ENCODE data around the gene HMCN2.
"Not testable (repeated sequence)": the region's sequence is repeated elsewhere in the genome, so short reads cannot be mapped to it uniquely, and the experiment has no call there.

HMCN2 gene

DNA sequence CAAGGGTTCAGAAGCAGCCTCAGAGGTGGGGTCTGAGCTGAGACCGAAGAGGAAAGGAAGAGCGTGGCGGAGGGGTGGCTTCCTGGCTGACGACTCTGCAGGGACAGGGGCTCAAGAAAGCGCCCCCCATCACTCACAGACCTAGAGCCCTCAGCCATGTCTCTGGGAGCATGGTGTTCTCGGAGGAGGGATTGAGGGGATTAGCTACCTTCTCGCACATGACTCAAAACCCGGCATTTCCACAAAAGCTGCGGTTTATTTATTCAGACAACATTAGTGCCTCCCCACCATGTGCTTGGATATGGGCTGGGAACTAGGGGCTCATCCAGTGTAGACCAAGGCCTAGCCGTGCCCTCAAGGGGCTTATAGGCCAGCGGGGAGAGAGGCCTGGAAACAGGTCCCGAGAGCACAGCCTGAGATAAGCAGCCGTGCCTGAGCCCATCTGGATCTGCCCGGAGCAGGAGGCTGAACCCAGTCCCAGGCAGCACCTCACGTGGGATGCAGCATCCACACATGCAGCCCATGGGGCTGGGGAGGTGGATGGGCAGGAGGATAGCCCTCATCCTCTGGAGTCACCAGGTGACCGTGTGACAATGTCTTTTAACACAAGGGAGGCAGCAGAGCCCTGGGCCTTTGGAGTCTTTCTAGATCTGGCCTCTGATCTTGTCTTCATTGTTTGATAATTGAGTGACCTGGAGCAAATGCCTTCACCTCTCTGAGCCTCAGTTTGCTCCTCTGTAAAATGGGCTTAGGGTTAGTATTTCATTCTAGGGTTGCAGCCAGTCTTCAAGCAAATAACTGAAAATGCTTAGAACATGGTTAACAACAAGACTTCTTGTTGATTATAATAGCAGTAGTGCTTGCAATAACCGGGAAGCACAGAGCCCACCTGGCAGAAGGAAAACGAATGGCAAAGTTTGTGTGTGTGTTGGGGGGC lies 878 bp upstream of the HMCN2 start:
- no peak for DNase-seq

DNA sequence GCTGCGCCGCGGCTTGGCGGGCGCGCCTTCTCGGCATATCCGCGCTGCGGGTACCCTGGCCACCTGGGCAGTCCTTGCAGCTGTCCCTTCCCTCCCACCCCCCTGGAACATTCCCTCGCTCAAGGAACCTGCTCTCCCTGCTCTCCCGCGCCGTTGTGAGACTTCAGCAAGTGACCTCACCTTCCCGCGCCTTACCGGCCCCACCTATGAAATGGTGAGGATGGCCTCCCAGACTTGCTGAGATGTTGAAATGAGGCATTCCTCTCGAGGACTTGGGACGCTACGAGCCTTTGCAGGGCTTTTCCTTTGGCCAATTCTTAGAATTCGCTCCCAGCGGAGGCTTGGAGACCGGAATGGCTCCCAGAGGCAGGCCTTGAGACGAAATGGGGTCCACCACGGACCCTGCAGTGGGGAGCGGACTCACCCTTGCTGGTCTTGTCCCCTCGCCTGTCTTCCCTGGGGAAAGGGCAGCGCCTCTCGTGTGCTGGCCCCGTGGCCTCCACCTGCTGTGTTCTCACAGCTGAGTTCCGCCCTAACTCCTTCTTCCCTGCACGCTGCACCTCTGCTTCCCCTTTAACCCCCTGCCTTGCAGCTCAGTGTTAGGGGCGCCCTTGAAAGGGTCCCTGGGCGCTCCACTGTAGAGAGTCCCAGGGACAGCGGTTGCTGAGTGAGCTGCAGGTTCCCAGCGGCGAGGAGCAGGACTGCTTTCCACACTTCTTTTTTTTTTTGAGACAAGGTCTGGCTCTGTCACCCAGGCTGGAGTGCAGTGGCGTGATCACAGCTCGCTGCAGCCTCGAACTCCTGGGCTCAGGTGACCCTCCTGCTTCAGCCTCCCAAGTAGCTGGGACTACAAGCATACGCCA lies 907 bp downstream of the HMCN2 start:
- no peak for DNase-seq

DNA sequence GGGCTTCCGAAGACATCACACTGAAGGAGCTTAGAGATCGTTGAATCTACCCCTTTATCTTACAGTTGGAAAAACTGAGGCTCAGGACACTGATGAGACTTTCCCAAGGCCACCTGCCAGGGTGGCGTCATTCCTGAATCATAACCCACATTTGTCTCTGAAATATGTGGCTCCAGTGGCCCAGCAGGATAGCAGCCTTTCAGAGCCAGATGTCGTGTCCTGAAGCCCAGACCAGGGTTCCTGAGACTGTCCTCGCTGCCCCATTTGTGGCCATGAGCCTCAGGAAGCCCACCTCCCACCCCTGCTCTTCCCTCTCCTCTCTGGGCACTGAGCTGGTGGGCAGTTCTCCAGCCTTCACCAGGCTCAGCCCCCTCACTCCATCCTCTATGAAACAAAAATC lies 2.4 kb downstream of the HMCN2 start:
- DNase-seq, result no peak

DNA sequence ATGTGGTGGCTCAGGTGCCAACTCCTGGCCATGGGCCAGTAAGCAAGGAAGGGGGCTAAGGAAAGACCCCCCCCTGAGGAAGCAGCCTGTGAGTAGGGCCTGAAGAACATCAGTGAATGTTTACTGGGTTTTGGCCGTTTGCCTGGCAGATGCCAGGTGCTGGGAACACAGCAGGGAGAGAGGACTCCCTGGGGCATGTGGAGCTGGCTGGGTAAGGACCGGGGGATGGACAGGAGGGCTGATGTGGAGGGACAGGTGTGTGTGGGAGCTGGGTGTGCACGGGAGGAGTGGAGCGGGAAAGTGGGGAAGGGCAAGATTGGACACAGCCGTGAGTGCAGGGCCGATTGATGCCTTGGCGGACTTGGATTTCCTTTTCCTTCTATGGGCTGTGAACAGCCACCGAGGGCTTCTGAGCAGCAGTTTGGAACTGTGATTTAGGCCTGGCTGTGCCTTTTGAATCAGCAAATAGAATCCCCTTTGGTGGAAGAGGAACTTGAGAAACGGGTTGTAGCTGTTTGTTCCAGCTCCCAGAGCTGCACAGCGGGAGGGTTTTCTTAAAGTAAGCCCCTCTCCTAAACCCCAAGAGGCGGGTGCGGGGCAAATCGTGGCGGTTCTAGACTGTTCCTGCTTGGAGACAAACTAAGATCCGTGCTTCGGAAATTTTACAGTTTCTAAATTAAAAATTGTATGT lies 3.1 kb downstream of the HMCN2 start:
- no peak for DNase-seq

DNA sequence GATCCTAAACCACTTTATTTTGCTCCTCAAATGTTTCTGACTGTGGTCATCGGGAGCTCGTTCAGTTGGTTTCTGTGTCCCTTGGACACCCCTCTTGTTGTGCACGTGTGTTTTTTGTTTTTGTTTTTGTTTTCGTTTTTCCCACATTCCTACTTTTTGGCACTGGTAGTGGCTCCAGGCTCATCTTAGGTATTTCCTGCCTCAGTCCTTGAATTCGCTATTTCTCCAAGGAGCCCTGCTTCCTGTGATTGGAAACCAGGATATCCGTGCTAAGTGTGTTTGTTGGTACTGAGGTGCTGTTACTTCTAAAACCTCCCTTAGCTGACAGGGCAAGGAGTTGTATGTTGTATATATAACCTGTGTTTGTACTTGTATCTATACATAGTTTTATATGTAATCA lies 5.9 kb downstream of the HMCN2 start:
- no peak for DNase-seq

DNA sequence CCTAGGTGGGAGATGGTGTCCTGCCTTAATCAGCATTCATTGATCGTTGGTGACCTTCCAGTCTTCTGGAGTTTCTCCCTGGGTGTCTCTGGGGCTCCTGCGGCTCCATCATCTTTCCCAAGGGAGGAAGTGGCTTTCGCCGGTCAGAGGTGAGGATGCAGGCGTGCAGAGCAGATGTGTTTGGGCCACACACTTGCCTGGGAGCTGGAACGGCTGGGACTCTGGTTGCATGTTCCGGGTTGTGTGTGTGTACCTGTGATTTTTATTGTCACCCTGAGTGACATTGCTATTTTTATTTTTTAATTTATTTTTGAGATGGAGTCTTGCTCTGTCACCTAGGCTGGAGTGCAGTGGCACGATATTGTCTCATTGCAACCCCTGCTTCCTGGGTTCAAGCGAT lies 9.6 kb downstream of the HMCN2 start:
- DNase-seq, result no peak

DNA sequence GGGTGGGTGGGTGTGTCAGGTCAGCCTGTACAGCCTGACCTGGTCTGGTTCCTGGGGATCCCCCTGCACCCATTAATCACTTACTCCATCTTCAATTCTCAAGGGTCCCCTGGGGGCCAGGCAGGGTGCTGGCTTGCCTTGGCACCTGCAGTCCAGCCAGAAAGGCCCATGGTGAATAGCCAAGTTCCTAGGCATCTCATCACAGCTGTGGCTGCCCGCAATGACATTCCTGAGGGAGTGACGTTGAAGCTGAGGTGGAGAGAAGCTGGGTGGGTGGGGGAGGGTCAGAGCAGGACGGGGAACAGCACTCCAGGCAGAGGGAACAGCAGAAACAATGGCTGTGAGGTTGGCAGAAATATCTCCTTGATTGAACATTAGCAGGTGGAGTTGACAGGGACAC lies 10.6 kb downstream of the HMCN2 start:
- DNase-seq, result no peak

DNA sequence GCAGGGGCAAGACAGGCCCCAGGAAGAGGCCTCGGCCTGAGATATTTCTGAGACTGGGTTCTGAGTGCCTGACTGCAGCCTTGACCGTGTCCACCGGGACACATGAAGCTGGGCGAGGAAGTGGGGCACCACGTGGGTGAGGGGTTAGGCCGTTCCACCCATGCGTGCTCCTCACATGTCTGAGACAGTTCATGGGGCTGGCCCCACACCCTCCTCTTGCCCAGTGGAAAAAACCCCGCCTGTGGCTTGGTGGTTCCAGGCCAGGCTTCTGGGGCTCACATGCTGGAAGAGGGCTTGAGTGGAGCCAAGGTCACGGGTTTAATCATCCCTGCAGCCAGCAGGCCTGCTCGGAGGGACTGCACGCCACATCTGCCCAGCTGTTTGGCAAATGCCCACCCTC lies 11.4 kb downstream of the HMCN2 start:
- no peak for DNase-seq

DNA sequence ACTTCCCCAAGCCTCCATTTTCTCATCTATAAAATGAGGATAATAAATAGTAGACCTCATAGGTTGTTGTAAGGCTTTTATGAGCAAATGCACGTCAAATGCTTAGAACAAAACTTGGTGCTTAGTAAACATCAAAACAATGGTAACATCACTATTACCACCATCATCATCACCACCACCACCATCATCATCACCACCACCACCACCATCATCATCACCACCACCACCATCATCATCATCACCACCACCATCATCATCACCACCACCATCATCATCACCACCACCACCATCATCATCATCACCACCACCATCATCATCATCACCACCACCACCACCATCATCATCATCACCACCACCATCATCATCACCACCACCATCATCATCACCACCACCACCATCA lies 12.0 kb downstream of the HMCN2 start:
- DNase-seq, result not testable (repeated sequence)

DNA sequence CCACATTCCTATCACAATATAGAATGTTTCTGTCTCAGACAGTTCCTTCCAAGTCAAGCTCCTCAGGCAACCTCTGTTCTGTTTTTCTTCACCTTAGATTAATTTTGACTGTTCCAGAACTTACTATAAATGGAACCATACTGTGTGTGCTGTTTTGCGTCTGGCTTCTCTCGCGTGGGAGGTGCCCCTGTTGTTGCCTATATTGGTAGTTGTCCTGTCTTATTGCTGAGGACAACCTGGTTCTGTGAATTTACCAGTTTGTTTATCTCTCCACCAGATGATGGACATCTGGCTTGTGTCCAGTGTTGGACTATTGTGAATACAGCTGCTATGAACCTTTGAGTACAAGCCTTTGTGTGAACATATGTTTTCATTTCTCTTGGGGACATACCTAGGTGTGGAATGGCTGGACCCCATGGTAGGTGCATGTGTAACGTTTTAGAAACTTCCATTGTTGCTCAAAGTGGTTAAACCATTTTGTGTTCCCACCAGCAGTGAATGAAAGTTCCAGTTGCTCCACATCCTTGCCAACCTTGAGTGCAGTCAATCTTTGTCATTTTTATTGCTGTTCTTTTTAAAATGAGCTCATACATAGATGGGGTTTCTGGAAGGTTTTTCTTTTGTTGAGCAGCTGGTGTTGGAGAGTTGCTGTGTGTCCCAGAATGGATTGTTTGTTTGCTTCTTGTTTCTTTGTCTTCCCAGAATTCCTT lies 18.1 kb downstream of the HMCN2 start:
- no peak for DNase-seq

DNA sequence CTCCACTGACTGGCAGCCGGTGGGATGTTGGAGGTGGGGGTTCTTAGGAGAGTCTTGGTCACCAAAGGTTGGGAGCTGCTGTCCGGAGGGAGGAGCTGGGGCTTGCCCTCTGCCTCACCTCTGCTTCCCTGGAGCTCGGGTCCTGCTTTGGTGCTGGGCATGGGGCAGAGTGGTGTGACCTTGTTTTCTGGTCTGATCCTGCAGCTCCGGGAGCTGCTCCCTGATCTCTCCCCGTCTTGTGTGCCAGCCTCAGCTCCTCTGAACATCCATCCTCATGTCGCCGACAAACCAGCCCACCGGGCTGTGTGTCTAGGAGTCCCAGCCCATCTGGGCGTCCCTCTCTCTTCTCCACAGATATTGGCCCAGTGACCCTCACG lies 18.7 kb downstream of the HMCN2 start:
- DNase-seq, result no peak

DNA sequence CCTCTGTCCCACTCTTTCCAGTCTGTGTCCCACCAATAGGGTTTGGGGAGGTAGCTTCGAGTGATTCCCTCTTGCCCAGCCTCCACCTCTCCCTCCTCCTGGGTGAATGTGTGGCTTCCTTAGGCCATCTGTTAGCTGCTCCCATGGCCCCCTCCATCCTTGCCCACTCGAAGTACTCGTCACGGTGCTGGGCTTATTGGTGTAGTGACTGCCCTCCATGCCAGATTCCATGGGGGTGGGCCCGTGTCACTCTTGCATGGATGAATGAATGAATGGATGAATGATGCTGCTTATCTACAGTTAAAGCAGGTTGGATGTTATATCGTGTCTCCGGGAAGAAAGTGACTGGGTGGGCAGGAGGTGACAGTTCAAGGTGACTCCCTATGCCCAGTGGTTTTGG lies 19.1 kb downstream of the HMCN2 start:
- no peak for DNase-seq

DNA sequence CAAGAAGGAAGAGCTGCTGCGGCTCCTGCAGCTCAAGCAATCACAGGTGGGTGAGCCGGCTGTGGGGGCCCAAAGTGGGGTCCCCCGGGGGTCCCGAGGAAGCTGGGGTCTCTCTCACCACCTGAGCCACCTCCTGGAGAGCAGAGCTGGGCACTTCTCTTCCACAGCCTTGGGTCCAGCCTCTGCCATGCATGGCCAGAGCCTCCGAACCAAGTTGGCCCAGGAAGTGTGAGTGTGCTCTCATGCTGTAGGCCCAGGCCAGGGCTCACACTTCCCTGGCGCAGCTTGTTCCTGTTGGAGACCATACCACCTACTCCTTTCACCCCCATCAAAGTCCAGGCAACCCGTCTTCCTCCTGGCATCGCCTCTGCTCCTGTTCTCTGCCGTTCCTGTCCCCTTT lies 19.7 kb downstream of the HMCN2 start:
- DNase-seq, result no peak

DNA sequence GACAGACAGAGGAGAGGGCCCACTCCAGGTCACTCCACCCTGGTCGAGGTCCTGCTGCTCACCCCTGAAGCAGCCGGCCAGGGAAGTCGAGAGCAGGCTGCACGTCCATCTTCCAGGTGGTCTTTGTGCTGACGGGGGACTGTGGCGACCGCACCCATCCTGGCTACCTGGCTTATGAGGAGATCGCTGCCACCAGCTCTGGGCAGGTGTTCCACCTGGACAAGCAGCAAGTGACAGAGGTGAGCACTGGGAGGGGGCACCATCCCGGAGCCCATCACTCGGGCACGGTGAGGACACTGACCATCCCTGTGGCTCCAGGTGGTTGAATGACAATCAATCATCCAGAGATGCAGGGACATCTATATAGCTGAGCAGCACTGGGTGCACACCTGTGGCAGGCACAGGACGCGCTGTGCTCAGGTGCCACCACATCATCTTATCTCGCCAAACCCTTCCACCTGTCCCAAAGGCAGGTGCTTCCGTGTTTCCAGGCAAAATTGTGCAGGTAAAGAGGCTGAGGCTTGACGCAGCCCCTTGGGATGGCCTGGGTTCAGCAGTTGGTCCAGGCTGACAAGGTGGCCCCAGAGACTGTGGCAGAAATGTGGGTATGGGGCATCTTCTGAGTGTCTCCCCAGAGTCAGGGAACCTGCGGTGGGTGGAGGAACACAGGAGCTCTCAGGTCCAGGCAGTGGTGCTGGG lies 20.7 kb downstream of the HMCN2 start:
- no peak for DNase-seq

DNA sequence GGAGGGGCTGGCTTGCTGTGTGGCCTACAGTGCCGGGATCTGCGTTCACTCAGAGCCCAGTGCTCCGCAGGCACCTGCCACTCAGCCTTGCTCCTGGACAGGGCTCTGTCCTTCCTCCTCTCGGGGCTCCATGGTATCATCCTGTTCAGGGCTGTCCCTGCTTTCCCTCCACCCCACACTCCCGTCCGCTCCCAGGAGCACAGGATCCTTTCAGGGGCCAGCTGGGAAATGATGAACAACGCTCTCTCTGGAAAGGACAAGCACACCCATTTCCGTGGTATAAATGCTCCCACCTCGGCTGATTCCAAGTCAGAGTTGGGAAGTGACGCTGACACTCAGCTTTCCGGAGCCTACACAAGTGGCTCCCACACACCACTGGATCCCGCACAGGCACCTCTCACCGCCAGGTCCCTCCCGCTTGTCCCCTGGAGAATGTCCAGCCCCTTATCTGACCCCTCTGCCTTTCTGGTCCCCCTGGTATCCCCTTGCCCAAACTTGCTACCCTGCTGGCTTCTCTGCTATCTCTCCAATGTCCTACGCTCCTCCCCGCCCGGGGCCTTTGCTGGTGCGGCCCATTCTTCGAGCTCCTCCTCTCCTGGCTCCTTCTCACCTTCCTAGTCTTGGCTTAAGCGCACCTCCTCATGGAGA lies 21.3 kb downstream of the HMCN2 start:
- no peak for DNase-seq

DNA sequence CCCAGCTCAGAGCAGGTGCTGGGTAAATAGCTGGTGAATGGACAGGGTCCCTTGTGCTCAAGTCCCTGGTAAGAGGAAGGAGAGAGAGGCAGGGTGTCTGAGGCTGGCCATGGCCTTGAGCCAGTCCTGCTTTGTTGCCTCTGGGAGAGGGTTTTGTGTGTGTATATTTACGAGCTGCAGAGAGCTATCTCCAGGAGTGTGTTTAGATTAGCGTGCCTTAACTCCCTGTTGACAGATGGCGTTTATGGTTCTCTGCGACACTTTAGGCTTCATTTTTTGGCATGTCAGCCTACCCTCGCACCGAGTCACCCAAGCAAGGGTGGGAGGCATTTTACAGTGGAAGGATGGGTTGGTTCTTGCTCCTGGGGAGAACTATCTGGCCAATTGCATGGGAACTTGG lies 22.2 kb downstream of the HMCN2 start:
- DNase-seq, result no peak

DNA sequence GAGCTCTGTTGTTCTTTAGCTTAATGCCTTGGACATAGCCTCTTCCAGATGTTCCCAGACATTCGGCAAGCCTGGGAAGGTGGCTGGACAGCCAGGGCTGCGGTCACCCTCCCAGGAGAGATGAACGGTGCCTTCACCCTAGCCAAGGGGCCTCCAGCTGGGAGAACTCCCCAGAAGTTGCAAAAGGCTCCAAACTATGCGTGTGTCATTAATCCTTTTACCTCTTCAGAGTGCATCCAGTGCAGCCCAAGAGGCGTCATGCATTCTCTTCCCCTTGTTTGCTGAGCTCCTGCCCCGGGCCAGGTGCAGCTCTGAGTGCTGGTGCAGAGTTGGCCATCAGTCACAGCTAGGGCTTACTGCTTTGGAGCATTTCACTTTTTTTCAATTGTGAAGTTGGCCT lies 22.8 kb downstream of the HMCN2 start:
- DNase-seq, result no peak

DNA sequence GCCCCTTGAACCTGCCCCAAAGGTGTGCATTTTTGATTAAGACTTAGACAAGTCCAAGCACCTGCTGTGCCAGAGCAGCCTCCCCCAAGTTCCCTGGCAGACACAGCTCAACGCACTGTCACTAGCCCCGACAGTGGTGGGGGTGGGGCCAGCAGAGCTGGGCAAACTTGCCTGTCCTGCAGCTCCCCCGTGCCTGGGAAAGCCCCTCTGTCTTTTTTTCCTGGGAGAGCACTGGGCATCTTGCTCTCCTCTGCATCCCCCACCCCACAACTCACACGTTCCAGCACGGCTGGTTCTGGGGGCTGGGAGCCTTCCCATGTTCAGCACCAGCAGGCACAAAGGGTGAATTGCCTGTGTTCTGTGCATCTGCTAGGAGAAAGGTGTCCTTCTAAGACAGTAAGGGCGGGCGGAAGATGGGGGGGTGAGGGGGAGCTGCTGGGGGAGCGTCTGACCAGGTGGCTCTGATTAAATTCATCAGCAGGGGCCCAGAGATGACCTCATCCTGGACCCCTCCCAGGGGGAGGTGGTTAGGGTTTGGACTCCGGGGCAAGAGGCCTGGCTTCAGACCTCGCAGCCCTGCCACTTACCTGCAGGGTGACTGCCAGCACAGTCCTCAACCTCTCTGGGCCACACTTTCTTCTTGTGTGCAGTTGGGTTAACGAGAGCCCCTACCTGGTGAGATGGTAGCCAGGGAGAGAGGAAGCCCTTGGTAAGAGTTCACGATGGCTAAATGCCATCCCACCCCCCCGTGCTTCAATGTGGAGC lies 23.5 kb downstream of the HMCN2 start:
- no peak for DNase-seq

DNA sequence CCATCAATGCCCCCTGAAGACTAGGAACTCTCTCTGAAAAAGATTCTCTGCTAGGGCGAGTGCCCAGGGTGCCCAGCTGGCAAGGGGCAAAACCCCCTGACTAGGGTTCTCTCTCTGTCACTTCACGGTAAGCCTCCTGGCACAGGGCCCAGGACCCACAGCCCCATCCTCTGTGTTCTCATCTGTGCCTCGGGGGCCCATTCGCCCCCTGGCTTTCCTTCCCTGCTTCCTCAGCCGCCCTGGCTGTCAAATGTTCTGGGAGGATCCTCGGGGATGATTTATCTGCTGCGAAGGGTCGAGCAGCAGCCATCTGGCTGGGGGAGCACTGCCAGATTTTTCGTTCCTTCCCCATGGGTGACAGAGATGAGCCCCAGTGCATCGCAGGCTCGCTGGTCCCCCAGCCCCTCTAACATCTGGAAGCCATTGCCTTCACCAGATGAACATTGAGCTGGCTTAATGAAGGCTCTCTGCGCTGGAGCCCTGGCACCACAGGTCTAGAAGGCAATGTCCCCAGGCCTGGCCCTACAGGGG lies 24.2 kb downstream of the HMCN2 start:
- DNase-seq, result no peak

Measured in stimulated activated CD4-positive, alpha-beta T cell treated with anti-CD3 and anti-CD28 coated beads, Interleukin-15, amount 100 ng/mL, for 24 hours (primary cell).